HFFc6 (cell line): Measurements from ENCODE around the gene TANGO2. TPM values are rescaled to one million over a fixed set of nuclear protein-coding genes. Genes with fewer than 3 reads are reported as not detected.

Source experiments
- DNase-seq: peaks from one replicate; pipeline ENCODE4 v3.0.0-alpha.2; 2018
- H3K27ac Mint-ChIP-seq: 2 replicates; pipeline ENCODE4 v1.8.0; 2020; ENCODE audit warnings: mild to moderate bottlenecking, mixed read lengths
- H3K27me3 Mint-ChIP-seq: 2 replicates; pipeline ENCODE4 v1.8.0; 2021; ENCODE audit warnings: mild to moderate bottlenecking, moderate library complexity, mixed read lengths; ENCODE audit not compliant: insufficient read depth
- H3K36me3 Mint-ChIP-seq: 2 replicates; pipeline ENCODE4 v1.8.0; 2021; ENCODE audit warnings: low read depth, mixed read lengths
- H3K4me1 Mint-ChIP-seq: 2 replicates; pipeline ENCODE4 v1.8.0; 2020; ENCODE audit warnings: low read depth, mixed read lengths
- H3K4me3 Mint-ChIP-seq: 2 replicates; pipeline ENCODE4 v1.8.0; 2020; ENCODE audit warnings: mild to moderate bottlenecking, moderate library complexity, mixed read lengths
- H3K9me3 Mint-ChIP-seq: 2 replicates; pipeline ENCODE4 v1.8.0; 2020; ENCODE audit warnings: mild to moderate bottlenecking, mixed read lengths
- total RNA-seq, 6 experiments: library from RNA; stranded (reverse); fragmentation: NEBNext Ultra II Directional; extraction: Animal tissue kit (Norgen Biotek cat#: 25700); gene quantifications; 2 replicates in 1 of 6; 3 replicates in 5 of 6; pipeline ENCODE4 v1.2.3, GENCODE V29; 2021
- TF ChIP-seq, protein P1 (sequence below): fragments of 200-600 bp; sonication (generic); IDR thresholded peaks from 2 replicates; pipeline ENCODE4 v1.5.0; 2021; ENCODE audit warnings: antibody characterized with exemption, mild to moderate bottlenecking

The TANGO2 gene
- total RNA-seq, 6 experiments from 2014 or later, result 28.5 to 38.0 (median 34.9) TPM

DNA sequence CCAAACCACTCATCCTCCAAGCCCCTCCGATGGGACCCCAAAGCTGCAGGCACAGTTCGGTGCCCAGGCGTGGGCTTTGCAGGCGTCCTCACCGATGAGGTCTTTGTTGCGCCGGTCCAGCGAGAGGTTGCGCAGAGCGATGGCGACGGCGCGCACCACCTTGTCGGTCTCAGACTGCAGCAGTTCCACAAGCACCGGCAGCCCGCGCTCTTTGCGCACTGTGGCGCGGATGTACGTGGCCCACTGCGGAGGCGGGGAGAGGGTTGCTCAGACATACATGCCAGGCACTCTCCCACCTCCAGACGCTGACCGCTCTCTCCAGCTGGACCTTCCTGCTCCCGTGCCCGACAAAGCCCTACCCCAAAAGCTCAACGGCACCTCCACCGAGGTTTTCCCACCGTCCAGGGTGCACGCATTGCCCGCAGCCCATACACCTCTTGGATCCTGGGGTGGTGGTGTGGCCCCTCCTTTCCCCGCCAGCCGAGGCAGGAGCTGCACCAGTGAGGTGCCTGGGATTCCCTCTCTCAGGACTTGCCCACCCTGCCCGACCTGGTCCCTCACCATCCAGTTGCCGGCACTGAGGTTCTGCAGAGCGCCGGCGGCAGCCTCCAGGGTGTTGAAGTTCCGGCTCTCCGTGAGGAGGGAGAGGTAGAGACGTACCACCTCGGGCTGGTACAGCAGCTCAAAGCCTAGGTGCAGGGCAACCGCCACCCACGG lies 47.2 kb upstream of the TANGO2 start:
- no peak for DNase-seq
- H3K4me1 Mint-ChIP-seq, result no peaks in the 10 kb centered on the region
- H3K27me3 Mint-ChIP-seq, result peaks cover 3% of the 10 kb centered on the region; the same call in 1 of the 2 replicates
- H3K4me3 Mint-ChIP-seq, result no peak overlapping the region
- no peak overlapping the region for H3K27ac Mint-ChIP-seq
- H3K36me3 Mint-ChIP-seq, result no peaks in the 10 kb centered on the region
- TF ChIP-seq, protein P1, sequence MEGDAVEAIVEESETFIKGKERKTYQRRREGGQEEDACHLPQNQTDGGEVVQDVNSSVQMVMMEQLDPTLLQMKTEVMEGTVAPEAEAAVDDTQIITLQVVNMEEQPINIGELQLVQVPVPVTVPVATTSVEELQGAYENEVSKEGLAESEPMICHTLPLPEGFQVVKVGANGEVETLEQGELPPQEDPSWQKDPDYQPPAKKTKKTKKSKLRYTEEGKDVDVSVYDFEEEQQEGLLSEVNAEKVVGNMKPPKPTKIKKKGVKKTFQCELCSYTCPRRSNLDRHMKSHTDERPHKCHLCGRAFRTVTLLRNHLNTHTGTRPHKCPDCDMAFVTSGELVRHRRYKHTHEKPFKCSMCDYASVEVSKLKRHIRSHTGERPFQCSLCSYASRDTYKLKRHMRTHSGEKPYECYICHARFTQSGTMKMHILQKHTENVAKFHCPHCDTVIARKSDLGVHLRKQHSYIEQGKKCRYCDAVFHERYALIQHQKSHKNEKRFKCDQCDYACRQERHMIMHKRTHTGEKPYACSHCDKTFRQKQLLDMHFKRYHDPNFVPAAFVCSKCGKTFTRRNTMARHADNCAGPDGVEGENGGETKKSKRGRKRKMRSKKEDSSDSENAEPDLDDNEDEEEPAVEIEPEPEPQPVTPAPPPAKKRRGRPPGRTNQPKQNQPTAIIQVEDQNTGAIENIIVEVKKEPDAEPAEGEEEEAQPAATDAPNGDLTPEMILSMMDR, result no peak
- no peaks in the 10 kb centered on the region for H3K9me3 Mint-ChIP-seq

DNA sequence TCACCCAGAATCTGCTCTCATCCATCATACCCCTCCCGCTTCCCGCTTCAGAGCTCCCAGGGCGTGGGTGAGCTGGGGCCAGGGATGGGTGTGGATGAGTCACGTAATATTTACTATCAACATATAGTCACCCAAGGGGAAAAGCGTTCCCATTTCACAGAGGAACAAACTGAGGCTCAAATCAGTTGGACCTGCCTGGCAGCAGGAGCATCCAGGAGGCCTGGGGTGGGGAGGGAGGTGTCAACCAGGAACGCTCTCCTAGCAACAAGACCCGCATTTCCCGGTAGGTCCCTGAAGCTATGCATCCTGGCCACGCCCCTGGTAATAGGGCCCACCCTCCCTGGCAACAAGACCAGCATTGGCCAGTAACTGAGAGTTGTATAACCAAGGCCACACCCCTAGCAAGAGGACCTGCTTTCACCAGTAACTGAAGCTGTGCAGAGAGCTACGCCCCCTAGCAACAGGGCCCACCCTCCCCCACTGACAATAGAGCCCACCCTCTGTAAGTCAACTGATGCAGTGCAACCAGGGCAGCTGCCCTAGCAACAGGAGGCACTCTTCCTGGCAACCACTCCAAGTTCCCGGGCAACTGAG lies 46.5 kb upstream of the TANGO2 start:
- TF ChIP-seq, protein P1, result no peak
- Mint-ChIP-seq H3K27me3 (no peaks in the 10 kb centered on the region; the same call in 1 of the 2 replicates), H3K4me1 (no peaks in the 10 kb centered on the region), H3K4me3 (no peak overlapping the region), H3K9me3 (no peaks in the 10 kb centered on the region), H3K27ac (no peak overlapping the region), H3K36me3 (no peaks in the 10 kb centered on the region)
- peak; percentile 32 for DNase-seq

DNA sequence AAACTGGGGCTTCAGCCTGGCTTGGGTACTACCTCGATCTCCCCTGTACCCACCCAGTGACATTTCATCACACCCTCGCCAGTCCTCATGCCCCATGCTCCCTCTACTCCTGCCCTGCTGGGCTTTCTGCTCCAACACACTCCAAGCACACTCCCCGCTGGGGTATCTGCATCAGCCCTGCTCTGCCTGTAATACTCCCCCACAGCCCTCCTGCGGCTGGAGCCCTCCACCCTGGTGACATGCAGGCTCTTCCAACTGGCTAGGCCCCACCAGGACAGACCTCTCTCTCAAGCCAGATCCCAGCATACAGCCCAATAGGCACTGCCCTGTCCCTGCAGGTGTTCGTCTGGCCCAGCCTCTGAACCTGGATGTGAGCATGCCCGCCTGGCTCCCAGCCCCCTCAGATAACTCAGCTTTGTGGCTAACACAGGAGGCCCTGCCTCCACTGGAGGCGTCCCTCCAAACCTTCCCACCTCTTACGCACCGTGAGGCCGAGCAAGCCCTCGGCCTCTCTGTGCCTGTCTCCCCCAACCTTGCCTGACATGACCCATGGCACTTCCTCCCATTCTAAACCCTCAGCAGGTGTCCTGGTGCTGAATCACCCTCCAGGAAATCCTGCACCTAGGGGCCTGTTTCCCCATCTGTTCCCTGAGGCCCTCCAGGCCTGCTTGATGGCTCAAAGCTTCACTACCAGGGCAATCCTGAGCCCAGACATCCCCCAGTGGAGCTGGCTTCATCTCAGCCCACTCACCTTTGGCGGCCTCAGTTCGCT lies 45.8 kb upstream of the TANGO2 start:
- DNase-seq, result no peak
- H3K9me3 Mint-ChIP-seq, result no peaks in the 10 kb centered on the region
- H3K36me3 Mint-ChIP-seq, result no peaks in the 10 kb centered on the region
- H3K4me1 Mint-ChIP-seq, result no peaks in the 10 kb centered on the region
- TF ChIP-seq, protein P1, result no peak
- no peak overlapping the region for H3K27ac Mint-ChIP-seq
- peaks cover under 1% of the 10 kb centered on the region; the same call in 1 of the 2 replicates for H3K27me3 Mint-ChIP-seq
- no peak overlapping the region for H3K4me3 Mint-ChIP-seq

GRCh38 chr22:19975707-19976035 lies 45.2 kb upstream of the TANGO2 start:
- TF ChIP-seq, protein P1, result no peak
- no peak overlapping the region for H3K27ac Mint-ChIP-seq
- H3K4me1 Mint-ChIP-seq, result no peaks in the 10 kb centered on the region
- no peaks in the 10 kb centered on the region for H3K9me3 Mint-ChIP-seq
- H3K36me3 Mint-ChIP-seq, result no peaks in the 10 kb centered on the region
- DNase-seq, result no peak
- H3K4me3 Mint-ChIP-seq, result no peak overlapping the region
- peaks cover 2% of the 10 kb centered on the region; the same call in 1 of the 2 replicates for H3K27me3 Mint-ChIP-seq

- no peak for DNase-seq
- H3K9me3 Mint-ChIP-seq, result no peaks in the 10 kb centered on the region
- H3K4me3 Mint-ChIP-seq, result no peak overlapping the region
- no peaks in the 10 kb centered on the region for H3K36me3 Mint-ChIP-seq
- no peak overlapping the region for H3K27ac Mint-ChIP-seq
- TF ChIP-seq, protein P1, result no peak
- H3K4me1 Mint-ChIP-seq, result no peaks in the 10 kb centered on the region
- H3K27me3 Mint-ChIP-seq, result peaks cover 2% of the 10 kb centered on the region; the same call in 1 of the 2 replicates
Observed at GRCh38 chr22:19976671-19977070, 44.2 kb upstream of the TANGO2 start.
